HG03469 (cell line): ENCODE results near the gene ADAM19.

ENCODE experiments used
- ATAC-seq: cut with Tn5 transposase; IDR thresholded peaks from one replicate; pipeline ENCODE4 v1.9.1; 2021; ENCODE audit warnings: mild to moderate bottlenecking, moderate library complexity, moderate number of reproducible peaks; ENCODE audit not compliant: unreplicated experiment

Gene ADAM19, protein sequence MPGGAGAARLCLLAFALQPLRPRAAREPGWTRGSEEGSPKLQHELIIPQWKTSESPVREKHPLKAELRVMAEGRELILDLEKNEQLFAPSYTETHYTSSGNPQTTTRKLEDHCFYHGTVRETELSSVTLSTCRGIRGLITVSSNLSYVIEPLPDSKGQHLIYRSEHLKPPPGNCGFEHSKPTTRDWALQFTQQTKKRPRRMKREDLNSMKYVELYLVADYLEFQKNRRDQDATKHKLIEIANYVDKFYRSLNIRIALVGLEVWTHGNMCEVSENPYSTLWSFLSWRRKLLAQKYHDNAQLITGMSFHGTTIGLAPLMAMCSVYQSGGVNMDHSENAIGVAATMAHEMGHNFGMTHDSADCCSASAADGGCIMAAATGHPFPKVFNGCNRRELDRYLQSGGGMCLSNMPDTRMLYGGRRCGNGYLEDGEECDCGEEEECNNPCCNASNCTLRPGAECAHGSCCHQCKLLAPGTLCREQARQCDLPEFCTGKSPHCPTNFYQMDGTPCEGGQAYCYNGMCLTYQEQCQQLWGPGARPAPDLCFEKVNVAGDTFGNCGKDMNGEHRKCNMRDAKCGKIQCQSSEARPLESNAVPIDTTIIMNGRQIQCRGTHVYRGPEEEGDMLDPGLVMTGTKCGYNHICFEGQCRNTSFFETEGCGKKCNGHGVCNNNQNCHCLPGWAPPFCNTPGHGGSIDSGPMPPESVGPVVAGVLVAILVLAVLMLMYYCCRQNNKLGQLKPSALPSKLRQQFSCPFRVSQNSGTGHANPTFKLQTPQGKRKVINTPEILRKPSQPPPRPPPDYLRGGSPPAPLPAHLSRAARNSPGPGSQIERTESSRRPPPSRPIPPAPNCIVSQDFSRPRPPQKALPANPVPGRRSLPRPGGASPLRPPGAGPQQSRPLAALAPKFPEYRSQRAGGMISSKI

DNA sequence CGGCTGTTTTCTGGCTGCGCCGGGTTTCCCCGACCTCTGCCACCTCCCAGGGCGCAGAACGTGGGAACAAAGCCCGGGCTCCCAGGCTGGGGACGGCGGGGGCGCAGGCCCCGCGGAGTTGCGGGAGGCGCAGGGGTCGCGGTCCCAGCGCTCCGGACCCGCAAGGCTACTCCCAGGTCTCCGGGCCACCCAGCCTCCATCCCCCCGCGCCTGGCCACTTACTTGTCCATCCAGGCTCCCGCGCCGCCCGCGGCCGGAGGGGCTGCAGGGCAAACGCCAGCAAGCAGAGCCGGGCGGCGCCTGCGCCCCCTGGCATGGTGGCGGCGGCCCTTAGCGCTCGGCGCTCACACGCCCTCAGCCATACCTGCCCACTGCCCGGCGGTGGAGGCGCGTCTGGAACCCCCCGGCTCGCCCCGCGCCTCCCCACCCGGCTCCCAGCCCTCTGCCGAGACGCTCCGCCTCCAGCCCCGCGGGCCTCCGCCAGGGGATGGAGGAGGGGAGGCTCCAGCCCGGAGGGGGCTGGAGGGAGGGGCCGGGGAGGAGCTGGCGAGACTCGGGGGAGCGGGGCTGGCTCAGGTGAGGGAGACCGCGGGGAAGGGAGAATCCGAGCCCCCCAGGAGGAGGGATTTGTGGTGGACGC lies at the start of gene ADAM19:
ADAM19 (minus strand) TSS at position 395 of the 640 bp plus-strand sequence; CDS start at position 316, 79 bp downstream.
- ATAC-seq: no peak

DNA sequence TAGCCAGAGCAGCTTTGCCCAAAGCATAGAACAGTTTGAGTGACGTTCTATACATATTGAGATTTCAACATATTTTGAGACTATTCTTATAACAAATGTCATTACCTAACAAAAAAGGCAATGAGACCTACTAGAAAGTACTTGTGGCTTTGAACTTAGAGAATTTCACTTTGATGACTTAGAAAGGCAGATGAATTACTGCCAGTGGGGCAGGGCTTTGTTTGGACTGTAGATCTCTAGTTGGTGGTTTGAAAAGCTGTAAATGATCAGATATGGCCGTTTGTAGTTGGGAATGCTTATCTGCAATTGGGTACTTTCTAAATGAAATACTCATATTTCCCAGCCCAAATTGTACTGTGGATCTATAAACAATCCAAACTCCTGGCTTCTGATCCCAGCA lies 48.6 kb upstream of the ADAM19 start:
- ATAC-seq: no peak

DNA sequence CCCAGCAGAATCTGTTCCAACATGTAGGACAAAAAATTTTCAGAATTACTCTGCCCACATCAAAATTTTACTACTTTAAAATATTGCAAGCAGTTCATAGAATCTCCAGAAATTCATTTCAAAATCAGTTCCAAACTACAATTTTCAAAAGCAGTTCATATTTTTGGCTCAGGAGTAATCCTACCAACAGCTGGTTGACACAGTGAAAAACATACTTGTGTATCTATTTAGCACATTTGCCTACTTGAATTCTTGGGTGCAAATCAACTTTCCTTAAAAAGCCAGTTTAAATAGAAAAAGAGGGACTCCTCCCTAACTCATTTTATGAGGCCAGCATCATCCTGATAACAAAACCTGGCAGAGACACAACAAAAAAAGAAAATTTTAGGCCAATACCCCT lies 45.2 kb upstream of the ADAM19 start:
- no peak for ATAC-seq

DNA sequence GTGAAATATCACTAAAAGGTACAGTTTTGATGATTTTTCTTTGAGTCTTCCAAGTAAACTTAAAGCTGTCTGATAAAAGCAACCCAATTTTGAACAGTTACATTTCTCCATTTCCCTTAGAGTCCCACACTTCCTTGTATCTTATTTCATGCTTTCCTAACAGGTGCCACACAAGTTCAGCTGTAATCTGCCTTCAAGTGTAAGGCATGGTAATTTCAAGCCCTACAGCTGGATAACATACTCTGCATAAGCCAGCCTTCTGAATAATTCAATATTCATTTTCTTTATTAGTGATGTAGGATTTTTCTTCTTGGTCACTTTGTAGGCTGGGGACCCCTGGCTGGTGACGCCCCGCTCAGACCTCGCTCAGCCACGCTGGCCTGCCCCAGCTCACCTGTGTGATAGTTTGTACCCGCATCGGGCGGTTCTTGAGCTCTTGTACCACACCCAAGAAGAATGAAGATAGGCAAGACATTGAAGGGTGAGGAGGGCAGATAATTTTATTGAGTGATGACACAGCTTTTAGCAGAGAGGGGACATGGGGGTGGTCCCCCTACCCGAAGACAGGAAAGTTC lies 42.7 kb upstream of the ADAM19 start:
- no peak for ATAC-seq

DNA sequence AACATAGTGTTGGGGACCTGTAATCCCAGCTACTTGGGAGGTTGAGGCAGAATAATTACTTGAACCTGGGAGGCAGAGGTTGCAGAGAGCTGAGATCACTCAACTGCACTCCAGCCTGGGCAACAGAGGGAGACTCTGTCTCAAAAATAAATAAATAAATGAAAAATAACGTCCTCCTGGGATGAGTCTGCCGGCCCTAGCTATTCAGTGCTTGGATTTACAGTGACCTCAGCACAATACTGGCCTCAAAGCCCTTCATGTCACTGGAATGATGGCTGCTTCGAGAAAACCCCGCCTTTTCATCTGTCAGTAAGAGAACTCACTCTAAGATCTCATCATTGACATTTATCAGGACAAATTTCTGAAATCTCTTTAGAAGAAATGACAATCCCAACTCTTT lies 41.2 kb upstream of the ADAM19 start:
- ATAC-seq: no peak

DNA sequence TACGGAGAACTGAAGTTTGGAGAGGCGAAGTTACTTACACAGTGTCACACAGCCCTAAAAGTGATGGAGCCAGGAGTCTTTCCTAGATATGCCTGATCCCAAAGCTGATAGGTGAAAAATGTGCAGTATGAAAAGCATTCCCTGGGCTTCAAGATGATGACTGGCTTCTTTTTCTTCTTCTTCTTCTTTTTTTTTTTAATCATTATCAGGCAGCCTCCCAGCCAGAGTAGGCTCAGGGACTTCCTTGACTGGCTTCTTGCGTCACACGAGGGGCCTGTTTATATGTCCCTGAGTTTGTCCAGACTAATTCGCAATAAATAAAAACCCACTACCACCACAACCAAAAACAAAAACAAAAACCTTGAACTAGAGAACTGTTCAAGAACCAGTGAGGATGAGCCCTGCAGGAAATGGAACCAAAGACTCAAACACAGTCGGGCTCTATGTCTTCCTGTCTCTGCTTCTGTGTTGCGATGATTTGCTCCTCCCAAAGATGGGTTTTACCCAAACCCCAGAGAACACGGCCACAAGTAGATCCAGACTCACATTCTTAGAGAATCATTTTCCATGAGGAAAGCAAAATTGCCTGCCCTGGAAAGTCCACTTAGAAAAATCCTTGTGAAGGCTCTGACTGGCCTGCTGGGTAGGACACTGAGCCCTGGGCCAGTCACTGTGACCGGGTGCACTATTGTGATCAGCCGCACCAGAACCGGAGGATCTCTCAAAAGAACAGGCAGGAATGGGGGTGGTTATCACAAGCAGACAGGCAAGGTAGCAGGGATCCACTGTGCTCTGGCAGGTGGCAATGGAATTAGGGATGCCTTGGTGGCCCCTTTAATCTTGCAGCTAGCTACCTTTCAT lies 38.0 kb upstream of the ADAM19 start:
- no peak for ATAC-seq

DNA sequence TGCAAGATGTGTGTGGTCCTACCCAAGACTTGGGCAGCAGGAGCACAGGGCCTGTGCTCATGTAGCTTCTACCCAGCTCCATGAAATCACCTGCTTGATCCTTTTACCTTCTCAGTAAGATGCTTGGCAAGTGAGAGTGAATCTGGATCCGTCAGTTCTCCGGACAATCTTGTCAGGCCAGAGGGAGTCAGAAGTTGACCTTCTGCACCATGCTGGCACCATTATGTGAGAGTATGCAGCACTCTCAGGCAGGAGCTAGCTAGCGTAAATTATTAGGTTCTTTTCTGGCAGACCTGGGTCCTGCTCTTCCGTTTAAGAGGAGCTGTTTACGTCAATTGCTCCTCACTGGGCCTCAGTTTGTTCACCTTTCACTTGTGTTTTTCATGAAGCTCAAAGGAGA lies 37.0 kb upstream of the ADAM19 start:
- ATAC-seq: no peak

DNA sequence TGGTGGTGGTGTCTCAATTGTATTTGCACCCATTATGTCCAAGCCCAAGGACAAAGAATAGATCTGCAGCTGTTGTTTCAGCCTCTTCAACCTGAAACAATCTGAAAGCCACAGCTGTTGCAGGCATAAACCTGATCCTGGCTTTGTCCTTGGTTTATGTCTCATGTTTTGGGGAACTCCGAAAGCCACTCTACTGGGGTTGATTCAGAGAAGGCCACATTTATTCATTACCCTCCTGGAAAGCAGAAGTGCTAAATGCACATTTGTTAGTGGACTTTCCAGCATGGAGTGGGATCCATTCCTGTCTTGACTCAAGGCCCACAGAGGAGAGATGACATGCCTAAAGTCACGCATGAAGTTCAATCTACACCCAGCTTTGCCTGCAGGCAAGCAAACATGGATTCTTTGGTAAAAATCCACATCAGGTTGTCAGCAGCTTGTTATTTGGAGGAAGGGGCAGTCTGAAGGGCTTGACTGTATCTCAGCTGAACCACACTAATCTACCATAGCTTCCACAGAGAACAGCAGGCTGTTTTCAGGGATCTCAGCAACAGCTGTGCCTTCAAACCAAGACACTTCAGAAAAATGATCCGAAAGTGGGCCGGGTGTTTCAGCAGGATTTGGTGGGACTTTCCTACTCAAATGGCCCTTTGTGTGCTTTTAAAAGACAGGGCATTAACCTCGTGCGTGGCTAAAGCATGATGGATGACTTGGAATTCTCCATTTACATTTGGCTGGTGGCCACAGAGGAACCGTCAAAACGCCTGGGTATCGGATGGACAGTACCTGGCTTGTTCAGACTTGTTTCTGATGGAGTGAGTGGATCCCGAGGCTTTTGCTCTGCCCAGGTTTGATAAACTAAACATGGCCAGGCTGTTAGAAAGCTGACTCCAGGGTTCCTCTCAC lies 36.2 kb upstream of the ADAM19 start:
- no peak for ATAC-seq

DNA sequence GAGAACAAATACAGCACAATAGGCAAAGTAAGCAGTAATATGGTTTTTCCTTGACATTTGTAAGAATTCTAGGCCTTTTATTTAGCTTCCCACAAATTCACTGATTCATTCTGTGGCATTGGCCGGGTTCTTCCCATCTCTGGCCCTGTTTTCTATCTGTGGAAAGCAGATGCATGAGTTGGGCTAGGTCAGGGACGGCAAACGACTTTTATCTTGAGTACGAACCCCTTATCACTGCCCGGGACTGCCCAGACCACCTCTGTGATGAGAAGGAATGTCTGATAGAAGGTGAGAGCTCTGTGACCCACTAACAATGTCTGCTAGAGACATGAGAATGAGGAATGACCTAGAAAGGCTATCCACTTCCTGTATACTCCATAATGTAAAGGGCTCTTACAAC lies 35.4 kb upstream of the ADAM19 start:
- ATAC-seq: no peak

DNA sequence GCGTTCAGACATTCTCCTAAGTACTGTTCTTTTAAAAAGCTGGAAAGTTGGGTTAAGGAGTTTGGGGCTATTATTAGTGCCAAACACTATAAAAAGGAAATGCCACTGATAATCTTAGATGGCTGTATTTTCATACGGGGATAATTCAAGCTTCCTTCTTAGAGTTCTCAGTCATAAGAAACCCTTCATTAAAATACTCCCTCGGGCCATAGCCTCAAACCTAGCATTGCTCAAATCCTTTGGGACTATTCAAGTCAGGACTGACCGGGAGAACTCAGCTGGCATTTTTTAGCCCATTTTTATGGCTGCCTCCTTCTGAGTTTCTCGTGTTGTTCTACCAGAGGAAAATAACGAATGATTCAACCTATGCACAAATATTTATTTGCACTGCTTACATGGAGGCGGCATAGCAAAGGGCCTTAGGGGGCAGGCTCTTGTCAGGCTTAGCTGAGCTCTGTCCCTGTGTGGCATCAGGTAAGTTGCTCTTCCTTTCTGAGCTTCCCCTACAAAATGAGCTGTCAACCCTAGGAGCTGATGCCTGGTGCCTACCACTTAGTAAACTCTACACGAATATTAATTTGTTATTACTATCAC lies 33.5 kb upstream of the ADAM19 start:
- ATAC-seq: no peak

DNA sequence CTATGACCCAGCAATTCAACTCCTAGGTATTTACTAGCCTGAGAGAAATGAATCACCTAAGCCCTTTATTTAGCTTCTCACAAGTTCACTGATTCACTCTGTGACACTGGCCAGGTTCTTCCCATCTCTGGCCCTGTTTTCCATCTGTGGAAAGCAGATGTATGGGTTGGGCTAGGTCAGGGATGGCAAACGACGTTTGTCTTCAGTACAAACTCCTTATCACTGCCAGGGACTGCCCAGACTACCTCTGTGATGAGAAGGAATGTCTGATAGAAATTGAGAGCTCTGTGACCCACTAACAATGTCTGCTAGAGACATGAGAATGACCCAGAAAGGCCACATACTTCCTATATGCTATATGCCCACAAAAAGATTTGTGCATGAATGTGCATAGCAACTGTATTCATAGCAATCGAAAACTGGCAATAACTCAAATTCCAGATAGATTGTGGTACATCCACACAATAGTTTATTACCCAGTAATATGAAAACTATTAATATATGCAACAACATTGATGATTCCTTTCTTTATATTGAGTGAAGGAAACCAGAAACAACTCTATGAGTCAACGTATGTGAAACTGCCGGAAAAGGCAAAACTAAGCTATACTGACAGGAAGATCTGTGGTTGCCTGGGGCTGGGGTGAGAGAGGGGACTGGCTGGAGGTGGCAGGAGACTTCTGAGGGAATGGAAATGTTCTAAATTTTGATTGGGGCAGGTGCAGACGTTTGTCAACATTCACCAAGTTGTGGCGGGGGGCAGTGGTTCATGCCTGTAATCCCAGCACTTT lies 32.0 kb upstream of the ADAM19 start:
- no peak for ATAC-seq

DNA sequence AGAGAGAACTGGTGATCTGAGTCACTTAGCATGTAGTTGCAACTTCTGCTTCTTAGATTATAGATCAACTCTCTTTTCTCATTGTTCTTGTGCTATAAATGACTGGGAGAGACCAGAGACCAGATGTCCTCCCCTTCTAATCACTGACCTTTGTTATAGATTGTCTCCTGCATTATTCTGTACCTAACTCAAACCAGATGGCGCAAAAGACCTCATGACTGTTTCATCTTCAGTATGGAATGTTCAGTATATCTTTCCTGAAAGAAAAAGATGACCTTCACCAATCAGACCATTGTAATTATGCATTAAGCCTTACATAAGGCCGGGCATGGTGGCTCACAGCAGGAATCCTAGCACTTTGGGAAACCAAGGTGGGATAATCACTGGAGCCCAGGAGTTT lies 30.5 kb upstream of the ADAM19 start:
- ATAC-seq: no peak

DNA sequence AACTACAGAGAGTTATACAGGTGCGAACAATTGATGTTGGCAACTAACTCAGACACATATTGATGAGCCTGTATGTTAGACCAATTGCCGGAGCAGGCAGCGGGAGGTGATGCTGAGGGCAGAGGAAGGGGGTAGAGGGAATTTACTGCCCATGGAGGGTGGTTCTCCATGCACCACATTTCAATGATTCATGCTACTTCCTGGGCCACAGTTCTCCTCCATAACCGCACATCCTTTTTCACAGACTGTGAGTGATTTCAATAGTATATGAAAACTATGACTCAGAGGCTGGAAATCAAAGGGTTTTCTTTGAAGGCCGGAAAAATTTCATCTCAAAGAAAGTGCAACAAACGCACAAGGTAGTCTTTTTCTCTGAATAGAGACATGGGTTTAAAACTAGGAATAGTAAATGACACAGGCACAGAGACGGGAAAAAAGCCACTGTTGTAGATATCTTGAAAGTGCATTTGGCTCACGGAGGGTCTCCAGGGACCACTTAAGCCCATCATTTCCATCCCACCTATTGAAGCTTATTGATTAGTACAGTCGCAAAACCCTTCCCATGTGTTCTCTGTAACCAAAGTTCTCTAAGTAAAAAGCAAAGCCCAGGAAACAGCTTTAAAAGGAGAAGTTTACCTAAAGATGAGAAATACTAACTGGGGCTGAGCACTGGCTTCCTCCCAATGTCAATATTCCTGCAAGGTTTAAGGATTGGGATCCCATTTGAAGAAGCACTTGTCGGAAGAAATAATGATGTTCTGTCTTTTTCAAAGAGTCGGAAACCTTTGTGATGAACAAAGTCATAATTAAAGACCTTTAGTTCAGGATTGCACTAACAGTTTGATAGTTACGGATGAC lies 28.0 kb upstream of the ADAM19 start:
- ATAC-seq: no peak

DNA sequence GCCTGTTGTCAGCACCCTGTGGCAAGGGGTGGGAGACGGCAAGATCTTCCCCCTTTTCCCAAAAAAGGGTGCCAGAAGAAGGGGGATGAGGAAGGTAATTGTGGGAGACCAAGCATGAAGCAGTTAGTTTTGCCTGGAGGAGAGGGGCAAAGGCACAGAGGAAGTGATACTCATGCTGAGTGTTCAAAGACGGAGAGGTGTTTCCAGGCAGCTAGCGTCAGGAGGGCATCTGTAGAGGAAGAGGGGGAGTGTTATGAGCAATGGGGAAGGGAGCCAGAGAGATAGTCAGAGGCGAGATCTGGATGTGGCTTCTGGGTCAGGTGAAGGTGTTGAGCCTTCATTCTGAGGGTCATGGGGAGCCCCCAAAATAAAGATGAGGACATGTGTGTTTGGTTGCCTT lies 26.9 kb upstream of the ADAM19 start:
- ATAC-seq: peak; percentile 50

DNA sequence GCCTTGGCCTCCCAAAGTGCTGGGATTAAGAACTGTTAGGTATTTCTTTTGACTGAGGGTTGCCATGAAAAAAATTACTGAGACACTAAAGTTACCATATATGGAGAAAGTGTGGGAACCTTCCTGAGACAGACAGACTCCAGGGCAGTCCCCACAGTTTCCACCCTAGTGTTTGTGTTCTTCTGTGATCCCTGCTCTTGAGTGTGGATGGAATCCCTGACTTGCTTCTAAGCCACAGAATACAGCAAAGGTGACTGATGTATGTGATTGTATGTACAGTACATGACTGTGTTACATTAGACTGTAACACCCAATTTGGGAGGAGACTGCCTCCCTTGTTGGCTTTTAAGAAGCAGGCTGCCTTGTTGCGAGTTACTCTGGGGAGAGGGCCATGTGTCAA lies 24.7 kb upstream of the ADAM19 start:
- ATAC-seq: no peak

DNA sequence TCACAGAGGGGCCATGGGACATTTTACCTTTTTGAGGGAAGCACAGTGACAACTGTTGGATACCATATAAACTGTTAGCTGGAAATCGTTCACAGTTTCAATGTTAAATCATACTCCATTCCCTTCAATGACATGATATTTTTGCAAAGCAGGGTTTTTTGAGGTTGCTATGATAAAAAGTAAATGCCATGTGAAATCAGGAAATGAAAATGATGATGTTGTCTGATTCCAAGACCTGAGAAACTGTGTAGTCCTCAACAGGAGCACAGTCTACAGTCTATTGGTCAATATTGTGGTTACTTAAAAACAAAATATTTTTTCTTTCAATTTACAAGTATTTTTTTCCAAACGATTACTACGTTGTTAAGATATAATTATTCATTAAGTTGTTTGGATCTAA lies 24.0 kb upstream of the ADAM19 start:
- ATAC-seq: no peak

DNA sequence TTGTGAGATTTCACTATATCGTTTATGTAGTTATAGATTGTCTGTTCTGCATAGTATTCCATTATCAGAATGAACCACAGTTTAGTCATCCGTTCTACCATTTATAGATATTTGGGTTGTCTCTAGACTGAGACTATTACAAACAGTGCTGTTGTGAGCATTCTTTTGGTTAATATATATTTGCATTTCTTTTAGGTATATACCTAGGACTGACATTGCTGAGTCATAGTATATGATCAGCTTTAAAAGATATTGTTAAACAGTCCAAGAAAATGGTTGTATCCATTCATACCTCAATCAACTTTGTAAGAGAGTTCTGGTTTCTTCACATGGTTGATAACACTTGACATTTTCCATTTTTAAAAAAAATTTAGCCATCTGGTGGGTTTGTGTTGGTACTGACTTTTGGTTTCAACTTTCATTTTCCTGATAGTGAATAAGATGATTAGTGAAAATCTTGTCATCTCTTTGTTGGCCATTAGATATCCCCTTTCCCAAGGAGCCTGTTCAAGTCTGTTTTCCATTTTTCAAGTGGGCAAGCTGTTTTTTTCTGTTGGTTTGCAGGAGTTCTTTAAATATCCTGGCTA lies 22.9 kb upstream of the ADAM19 start:
- no peak for ATAC-seq
